Suppressor macrophage treated with lipopolysaccharide for 4 hours (primary cell): ENCODE measurements around the gene PSENEN.
A peak's percentile ranks its signal among the peaks of the same experiment; 100 is the strongest.

Experiments used
- DNase-seq: peaks from one replicate; pipeline ENCODE4 v3.0.0-alpha.2; 2020

PSENEN gene

GRCh38 chr19:35775298-35776101 lies 30.0 kb downstream of the PSENEN start, which contains the start of gene ARHGAP33:
Gene ARHGAP33, plus strand, starts transcription at chr19:35775564. Its CDS starts 95 bp downstream, at chr19:35775659.
- DNase-seq = peak; percentile 99

GRCh38 chr19:35776102-35776788 lies 30.8 kb downstream of the PSENEN start:
- no peak for DNase-seq

- DNase-seq = no peak
These were observed 31.8 kb downstream of the PSENEN start for GRCh38 chr19:35777086-35777841.

DNA sequence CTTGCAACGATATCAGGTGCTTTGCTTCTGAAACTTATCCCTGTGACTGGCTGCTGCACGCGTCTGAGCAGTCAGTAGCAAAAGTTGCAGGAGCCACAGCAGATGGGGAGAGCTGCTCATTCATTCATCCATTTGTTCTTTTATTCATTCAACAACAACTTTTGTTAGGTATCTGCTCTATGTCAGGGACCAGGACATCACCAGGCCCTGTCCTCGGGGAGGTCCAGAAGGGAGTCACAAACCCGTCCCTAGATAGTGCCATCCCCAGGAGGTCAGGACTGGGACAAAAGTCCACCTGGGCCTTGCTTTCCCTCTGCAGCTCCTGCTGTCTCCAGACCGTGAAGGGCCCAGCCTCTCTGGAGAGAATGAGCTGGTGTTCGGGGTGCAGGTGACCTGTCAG lies 32.5 kb downstream of the PSENEN start:
- DNase-seq = no peak

DNA sequence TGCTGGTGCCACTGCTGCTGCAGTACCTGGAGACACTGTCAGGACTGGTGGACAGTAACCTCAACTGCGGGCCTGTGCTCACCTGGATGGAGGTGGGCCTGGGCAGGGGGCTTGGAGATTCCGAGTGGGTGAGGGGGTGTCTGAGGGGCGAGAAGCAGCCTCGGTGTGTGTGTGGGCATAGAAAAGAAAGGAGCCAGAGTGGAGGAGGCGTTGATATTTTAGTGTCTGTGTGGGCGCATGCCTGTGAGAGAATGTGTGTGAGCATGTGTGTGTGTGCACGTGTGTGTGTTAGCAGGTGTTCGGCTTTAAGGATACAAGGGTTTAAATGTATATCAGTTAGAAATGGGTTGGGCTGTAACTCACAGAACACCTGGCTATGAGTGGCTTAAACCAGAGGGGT lies 33.6 kb downstream of the PSENEN start:
- DNase-seq = no peak

GRCh38 chr19:35780058-35780457 lies 34.6 kb downstream of the PSENEN start:
- no peak for DNase-seq

- DNase-seq = no peak
These were observed 35.3 kb downstream of the PSENEN start for GRCh38 chr19:35780717-35781116.

GRCh38 chr19:35781650-35782049 lies 36.2 kb downstream of the PSENEN start:
- DNase-seq = no peak

DNA sequence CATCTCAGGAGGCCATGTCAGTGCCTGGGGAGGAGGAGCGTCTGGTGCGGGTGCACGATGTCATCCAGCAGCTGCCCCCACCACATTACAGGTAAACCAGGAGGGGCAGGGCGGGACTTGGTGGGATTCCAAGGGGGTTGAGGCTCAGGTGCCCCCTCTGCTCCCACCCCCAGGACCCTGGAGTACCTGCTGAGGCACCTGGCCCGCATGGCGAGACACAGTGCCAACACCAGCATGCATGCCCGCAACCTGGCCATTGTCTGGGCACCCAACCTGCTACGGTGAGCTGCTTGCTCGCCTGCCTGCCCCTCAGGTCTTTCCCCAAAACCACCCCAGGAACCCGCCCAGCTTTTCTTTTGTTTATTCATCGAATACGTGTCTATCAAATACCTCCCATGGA lies 37.1 kb downstream of the PSENEN start:
- no peak for DNase-seq

- DNase-seq = no peak
These were observed 38.3 kb downstream of the PSENEN start for GRCh38 chr19:35783469-35784434.

DNA sequence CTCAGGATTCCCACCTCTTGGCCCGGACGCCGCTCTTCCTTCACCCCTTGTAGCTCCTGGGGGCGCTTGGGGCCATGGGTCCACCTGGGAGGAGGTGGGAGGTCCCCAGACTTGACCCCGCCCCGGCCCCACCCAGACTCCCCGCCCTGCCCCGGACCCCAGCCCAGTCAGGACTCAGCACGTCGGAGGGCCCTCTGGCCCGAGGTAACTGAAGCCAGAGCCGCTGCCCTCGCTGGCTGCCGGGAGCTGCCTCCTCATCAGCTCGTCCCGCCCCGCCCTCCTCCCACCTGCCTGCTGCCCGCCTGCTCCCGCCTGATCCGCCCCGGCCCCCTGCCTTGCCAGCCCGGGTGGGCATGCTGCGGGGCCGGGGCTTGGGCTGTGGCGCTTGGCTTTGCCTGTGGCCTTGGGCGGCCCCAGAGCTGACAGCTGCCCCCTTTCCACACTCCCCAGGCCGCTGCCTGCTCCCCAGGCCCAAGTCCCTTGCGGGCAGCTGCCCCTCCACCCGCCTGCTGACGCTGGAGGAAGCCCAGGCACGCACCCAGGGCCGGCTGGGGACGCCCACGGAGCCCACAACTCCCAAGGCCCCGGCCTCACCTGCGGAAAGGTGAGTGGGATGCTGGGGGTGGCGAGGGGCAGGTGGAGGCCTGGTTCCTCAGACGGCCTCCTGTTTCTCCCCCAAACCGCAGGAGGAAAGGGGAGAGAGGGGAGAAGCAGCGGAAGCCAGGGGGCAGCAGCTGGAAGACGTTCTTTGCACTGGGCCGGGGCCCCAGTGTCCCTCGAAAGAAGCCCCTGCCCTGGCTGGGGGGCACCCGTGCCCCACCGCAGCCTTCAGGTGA lies 39.3 kb downstream of the PSENEN start:
- no peak for DNase-seq

DNA sequence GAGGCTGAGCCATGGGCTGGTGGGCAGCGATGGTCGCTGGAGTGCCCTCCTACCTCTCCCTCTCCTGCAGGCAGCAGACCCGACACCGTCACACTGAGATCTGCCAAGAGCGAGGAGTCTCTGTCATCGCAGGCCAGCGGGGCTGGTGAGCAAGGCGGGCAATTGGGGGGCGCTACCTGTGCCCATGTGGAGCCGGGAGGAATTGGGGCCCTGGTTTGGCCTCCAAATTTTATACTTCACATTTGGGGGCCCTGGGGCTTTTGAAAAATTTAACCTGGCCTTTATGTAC lies 39.8 kb downstream of the PSENEN start:
- DNase-seq = no peak

GRCh38 chr19:35786299-35787160 lies 41.1 kb downstream of the PSENEN start:
- DNase-seq = no peak

DNA sequence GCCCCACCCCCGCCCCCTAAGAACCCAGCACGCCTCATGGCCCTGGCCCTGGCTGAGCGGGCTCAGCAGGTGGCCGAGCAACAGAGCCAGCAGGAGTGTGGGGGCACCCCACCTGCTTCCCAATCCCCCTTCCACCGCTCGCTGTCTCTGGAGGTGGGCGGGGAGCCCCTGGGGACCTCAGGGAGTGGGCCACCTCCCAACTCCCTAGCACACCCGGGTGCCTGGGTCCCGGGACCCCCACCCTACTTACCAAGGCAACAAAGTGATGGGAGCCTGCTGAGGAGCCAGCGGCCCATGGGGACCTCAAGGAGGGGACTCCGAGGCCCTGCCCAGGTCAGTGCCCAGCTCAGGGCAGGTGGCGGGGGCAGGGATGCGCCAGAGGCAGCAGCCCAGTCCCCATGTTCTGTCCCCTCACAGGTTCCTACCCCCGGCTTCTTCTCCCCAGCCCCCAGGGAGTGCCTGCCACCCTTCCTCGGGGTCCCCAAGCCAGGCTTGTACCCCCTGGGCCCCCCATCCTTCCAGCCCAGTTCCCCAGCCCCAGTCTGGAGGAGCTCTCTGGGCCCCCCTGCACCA lies 41.9 kb downstream of the PSENEN start:
- no peak for DNase-seq

GRCh38 chr19:35788205-35788960 lies 42.9 kb downstream of the PSENEN start:
- no peak for DNase-seq

DNA sequence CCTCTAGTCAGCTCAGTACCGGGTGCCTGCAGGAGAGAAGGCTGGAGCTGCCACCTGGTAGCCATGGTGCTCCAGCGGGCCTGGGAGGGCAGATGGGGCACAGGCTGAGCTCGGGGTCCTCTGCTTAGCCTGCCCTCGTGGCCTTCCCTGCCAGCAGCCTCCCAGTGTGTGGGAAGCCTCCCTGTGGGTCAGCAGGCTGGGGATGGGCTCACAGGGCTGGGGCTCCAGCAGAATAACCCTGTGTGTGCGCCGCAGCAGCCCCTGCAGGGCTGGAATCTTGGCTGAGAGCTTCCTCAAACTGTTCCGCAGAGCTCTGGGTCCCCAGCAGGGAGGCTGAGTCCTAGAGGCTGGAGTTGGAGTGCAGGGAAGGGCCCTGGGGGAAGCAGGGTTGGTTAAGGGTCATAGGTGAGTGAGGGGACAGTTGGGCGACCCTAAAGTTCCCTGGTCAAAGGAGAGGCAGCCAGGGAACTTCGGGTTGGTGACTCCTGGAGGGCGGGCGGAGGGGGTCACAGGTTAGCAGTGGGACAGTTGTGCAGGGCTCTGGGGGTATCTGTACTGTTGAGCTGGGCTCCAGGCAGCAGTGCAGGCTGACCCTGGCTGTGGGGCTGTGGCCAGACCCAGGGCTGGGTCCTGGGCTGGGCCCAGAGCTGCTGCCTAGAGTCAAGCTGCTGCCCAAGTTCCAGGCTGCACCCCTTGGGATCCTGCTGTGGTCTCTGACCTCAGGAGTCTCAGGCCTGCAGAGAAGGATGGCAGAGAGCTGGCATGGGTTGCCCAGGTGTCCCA lies 43.9 kb downstream of the PSENEN start:
- no peak for DNase-seq

DNA sequence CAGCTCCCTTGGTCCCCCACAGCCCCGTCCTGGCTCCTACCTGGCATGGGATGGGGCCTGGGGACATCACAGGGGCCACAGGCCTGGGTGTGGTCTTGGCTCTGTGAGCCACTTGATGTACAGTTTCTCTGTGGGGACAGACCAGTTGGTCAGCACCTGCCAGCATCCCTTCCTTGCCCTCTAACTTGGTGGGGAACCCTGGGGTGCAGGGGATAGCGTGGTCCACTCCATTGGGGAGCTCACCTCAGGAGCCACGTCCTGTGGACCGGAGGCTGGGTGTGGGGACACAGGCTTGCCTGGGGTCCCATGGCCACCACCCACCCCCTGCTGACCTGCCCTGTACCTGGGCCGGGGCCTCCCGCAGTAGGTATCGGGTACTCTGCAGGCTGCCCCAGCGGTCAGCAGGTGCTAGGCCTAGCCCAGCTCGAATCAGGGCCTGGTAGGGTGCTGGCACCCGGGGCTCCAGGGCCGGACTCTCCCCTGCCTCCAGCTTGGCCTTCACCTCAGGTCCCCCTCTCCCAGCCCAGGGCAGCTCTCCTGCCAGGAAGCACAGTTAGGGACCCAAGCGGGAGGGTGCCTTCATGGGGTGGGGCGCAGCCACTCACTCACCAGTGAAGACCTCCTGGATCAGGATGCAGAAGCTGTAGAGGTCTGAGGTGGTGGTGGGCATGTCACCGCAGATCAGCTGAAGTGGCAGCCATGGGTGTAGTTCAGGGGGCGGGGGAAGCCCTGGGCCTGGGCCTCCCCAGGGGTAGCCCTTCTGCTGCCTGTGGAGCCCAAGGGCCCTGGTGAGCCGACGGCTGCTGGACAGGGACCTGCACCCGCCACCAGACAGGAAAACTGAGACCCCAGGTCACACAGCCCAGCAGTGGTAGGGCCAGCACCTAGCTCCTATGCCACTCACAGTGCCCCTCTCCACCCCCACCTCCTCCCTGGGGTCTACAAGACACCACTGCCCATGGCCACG lies 44.8 kb downstream of the PSENEN start:
- DNase-seq = no peak
